Prostate gland (tissue), 2 donors: Measurements from ENCODE around the gene TUBB3. TPM values are rescaled to one million over a fixed set of nuclear protein-coding genes. Genes with fewer than 3 reads are reported as not detected.

Source experiments
- DNase-seq: peaks from one replicate; pipeline ENCODE4 v3.0.0-alpha.2; 2019; ENCODE audit warnings: low spot score
- H3K27ac ChIP-seq, 2 donors: fragments of 200-600 bp; sonication (generic); 2 replicates each; pipeline ENCODE4 v1.5.1; 2017 to 2019
- H3K27me3 ChIP-seq: fragments of 200-600 bp; sonication (generic); replicated peaks from 2 replicates; pipeline ENCODE4 v1.5.1; 2019; ENCODE audit not compliant: insufficient read depth
- H3K36me3 ChIP-seq, 2 donors: fragments of 200-600 bp; sonication (generic); 1 replicate in 1 of 2; 2 replicates in 1 of 2; pipeline versions ENCODE4 v1.5.1 to v1.8.1; 2017 to 2019
- H3K4me1 ChIP-seq: fragments of 200-600 bp; sonication (generic); replicated peaks from 2 replicates; pipeline ENCODE4 v1.5.1; 2019
- H3K4me3 ChIP-seq, 2 donors: fragments of 200-600 bp; sonication (generic); 2 replicates each; pipeline ENCODE4 v1.5.1; 2017 to 2019
- H3K9me3 ChIP-seq: fragments of 200-600 bp; sonication (generic); 2 replicates; pipeline ENCODE4 v1.5.1; 2017
- CTCF ChIP-seq, 4 experiments: fragments of 200-600 bp in 2 of 4; fragments of 450-650 bp in 2 of 4; sonication (generic) in 2 of 4; IDR thresholded peaks; 1 replicate in 3 of 4; 2 replicates in 1 of 4; pipeline ENCODE4 v1.5.1; 2016 to 2019; ENCODE audit warnings: antibody characterized with exemption in 4 of 4, mild to moderate bottlenecking in 2 of 4, moderate library complexity in 2 of 4
- POLR2A ChIP-seq: fragments of 450-650 bp; IDR thresholded peaks from one replicate; pipeline ENCODE4 v1.6.1; 2016; ENCODE audit warnings: antibody characterized with exemption, mild to moderate bottlenecking
- POLR2AphosphoS5 ChIP-seq: sonication (generic); formaldehyde crosslinking; IDR thresholded peaks from one replicate; pipeline ENCODE4 v1.6.1; 2017; ENCODE audit warnings: antibody characterized with exemption
- WGBS: methylation state at CpG from one replicate; pipeline ENCODE4 v1.1.5; 2018; 5-methylcytosine and 5-hydroxymethylcytosine counted together
- intact Hi-C: fragments of 100-400 bp; cut with DNase I; formaldehyde crosslinking; loops from one replicate; pipeline ENCODE4 v1.14.2; 2022
- total RNA-seq, 2 donors: library from RNA; depleted of rRNA; stranded (reverse); fragments of >200 nt; gene quantifications; one replicate each; pipeline ENCODE4 v1.1.0, GENCODE V29; 2016

The TUBB3 gene
- total RNA-seq, 2 donors from 2014 or later, result 0.82 to 20.7 TPM

- Histone ChIP-seq H3K9me3 (no peaks in the 10 kb centered on the region), H3K27me3 (no peaks in the 10 kb centered on the region), H3K4me3 (no peak overlapping the region), H3K27ac (no peak overlapping the region), H3K36me3 (peaks cover 10 to 37% of the 10 kb centered on the region in 2 donors), H3K4me1 (no peaks in the 10 kb centered on the region)
- 82% methylated on average over 28 of the region's 28 CpGs for WGBS
- TF ChIP-seq POLR2AphosphoS5 (no peak), CTCF (IDR thresholded peaks at IDR 0.05) (no peak), POLR2A (no peak)
- DNase-seq, result no peak
- intact Hi-C loops, result no loop called here
These were observed 39.6 kb upstream of the TUBB3 start for GRCh38 chr16:89883346-89884040.

GRCh38 chr16:89884041-89884421 is 39.1 kb upstream of the TUBB3 start:
- Histone ChIP-seq H3K36me3 (peaks cover 10 to 37% of the 10 kb centered on the region in 2 donors), H3K9me3 (no peaks in the 10 kb centered on the region), H3K27ac (no peak overlapping the region), H3K4me1 (no peaks in the 10 kb centered on the region), H3K27me3 (no peaks in the 10 kb centered on the region), H3K4me3 (no peak overlapping the region)
- WGBS, result 96% methylated on average over 8 of the region's 8 CpGs
- intact Hi-C loops, result no loop called here
- DNase-seq, result no peak
- TF ChIP-seq POLR2AphosphoS5, result no peak
- no peak for TF ChIP-seq POLR2A
- TF ChIP-seq CTCF (IDR thresholded peaks at IDR 0.05), result no peak

- Histone ChIP-seq H3K4me1 (no peaks in the 10 kb centered on the region), H3K27me3 (no peaks in the 10 kb centered on the region), H3K4me3 (no peak overlapping the region), H3K27ac (no peak overlapping the region), H3K36me3 (peaks cover 13 to 50% of the 10 kb centered on the region in 2 donors), H3K9me3 (no peaks in the 10 kb centered on the region)
- 94% methylated on average over 14 of the region's 14 CpGs for WGBS
- TF ChIP-seq CTCF (IDR thresholded peaks at IDR 0.05), result no peak
- no peak for TF ChIP-seq POLR2AphosphoS5
- no peak for TF ChIP-seq POLR2A
- DNase-seq, result no peak
- intact Hi-C loops, result no loop called here
These were observed 35.9 kb upstream of the TUBB3 start for GRCh38 chr16:89887243-89887642.

GRCh38 chr16:89890200-89890599 is 32.9 kb upstream of the TUBB3 start:
- TF ChIP-seq POLR2A (no peak), POLR2AphosphoS5 (no peak), CTCF (IDR thresholded peaks at IDR 0.05) (no peak)
- Histone ChIP-seq H3K27me3 (no peaks in the 10 kb centered on the region), H3K9me3 (no peaks in the 10 kb centered on the region), H3K4me3 (no peak overlapping the region), H3K4me1 (no peaks in the 10 kb centered on the region), H3K36me3 (peaks cover 16 to 51% of the 10 kb centered on the region in 2 donors), H3K27ac (no peak overlapping the region)
- intact Hi-C loops, result no loop called here
- DNase-seq, result no peak
- 92% methylated on average over 9 of the region's 9 CpGs for WGBS
